H9 (cell line): ENCODE measurements around the gene MAST4. TPM values are rescaled to one million over a fixed set of nuclear protein-coding genes. Genes with fewer than 3 reads are reported as not detected.

Experiments
- DNase-seq: peaks from one replicate; pipeline ENCODE4 v3.0.0-alpha.2; 2017
- H2AFZ ChIP-seq: one replicate; pipeline ENCODE4 v1.6.1; 2013; ENCODE audit warnings: mild to moderate bottlenecking, low read length, control low read depth, moderate library complexity
- H2AK5ac ChIP-seq: 2 replicates; pipeline ENCODE4 v1.6.1; 2013; ENCODE audit warnings: low read length, control low read depth, mixed read lengths; ENCODE audit not compliant: insufficient read length
- H2BK120ac ChIP-seq: one replicate; pipeline ENCODE4 v1.6.1; 2013; ENCODE audit warnings: low read depth, mild to moderate bottlenecking, low read length, control low read depth, inconsistent platforms; ENCODE audit not compliant: poor library complexity, severe bottlenecking
- H2BK12ac ChIP-seq: 2 replicates; pipeline ENCODE4 v1.6.1; 2013; ENCODE audit warnings: low read length, control low read depth, mixed read lengths, low read depth; ENCODE audit not compliant: insufficient read length
- H2BK15ac ChIP-seq: 2 replicates; pipeline ENCODE4 v1.6.1; 2013; ENCODE audit warnings: low read depth, low read length, control low read depth
- H2BK20ac ChIP-seq: one replicate; pipeline ENCODE4 v1.6.1; 2013; ENCODE audit warnings: low read depth, mild to moderate bottlenecking, low read length, control low read depth, inconsistent platforms; ENCODE audit not compliant: poor library complexity, severe bottlenecking
- H2BK5ac ChIP-seq: 2 replicates; pipeline ENCODE4 v1.6.1; 2013; ENCODE audit warnings: low read length, control low read depth, mixed read lengths; ENCODE audit not compliant: insufficient read length
- H3K14ac ChIP-seq: 2 replicates; pipeline ENCODE4 v1.6.1; 2013; ENCODE audit warnings: low read length, control low read depth; ENCODE audit not compliant: insufficient read depth
- H3K18ac ChIP-seq: 2 replicates; pipeline ENCODE4 v1.6.1; 2013; ENCODE audit warnings: low read depth, mild to moderate bottlenecking, mixed read lengths, low read length, control low read depth; ENCODE audit not compliant: insufficient read length
- H3K23ac ChIP-seq: 2 replicates; pipeline ENCODE4 v1.6.1; 2013; ENCODE audit warnings: low read length, control low read depth, mixed read lengths, low read depth; ENCODE audit not compliant: insufficient read length
- H3K23me2 ChIP-seq: 2 replicates; pipeline ENCODE4 v1.6.1; 2013; ENCODE audit warnings: low read depth, mild to moderate bottlenecking, mixed read lengths, low read length, control low read depth; ENCODE audit not compliant: insufficient read length, poor library complexity, severe bottlenecking
- H3K27ac ChIP-seq: 2 replicates; pipeline ENCODE4 v1.5.1; 2013; ENCODE audit warnings: low read length, control low read depth, mixed read lengths, low read depth; ENCODE audit not compliant: insufficient read length
- H3K27me3 ChIP-seq: 2 replicates; pipeline ENCODE4 v1.6.1; 2013; ENCODE audit warnings: low read length, control low read depth, inconsistent platforms; ENCODE audit not compliant: insufficient read depth
- H3K4ac ChIP-seq: 2 replicates; pipeline ENCODE4 v1.6.1; 2013; ENCODE audit warnings: low read depth, mild to moderate bottlenecking, control low read depth, inconsistent platforms, low read length, moderate library complexity
- H3K4me1 ChIP-seq: 2 replicates; pipeline ENCODE4 v1.6.1; 2013; ENCODE audit warnings: low read length, control low read depth, inconsistent platforms; ENCODE audit not compliant: insufficient read depth
- H3K4me2 ChIP-seq: 2 replicates; pipeline ENCODE4 v1.6.1; 2013; ENCODE audit warnings: low read length, control low read depth, mixed read lengths; ENCODE audit not compliant: insufficient read length, insufficient read depth
- H3K56ac ChIP-seq: 2 replicates; pipeline ENCODE4 v1.6.1; 2013; ENCODE audit warnings: low read depth, mild to moderate bottlenecking, mixed read lengths, low read length, control low read depth; ENCODE audit not compliant: insufficient read length
- H3K79me1 ChIP-seq: 2 replicates; pipeline ENCODE4 v1.6.1; 2013; ENCODE audit warnings: low read depth, mild to moderate bottlenecking, moderate library complexity, low read length, control low read depth, inconsistent platforms; ENCODE audit not compliant: insufficient read depth, poor library complexity, severe bottlenecking
- H3K79me2 ChIP-seq: 2 replicates; pipeline ENCODE4 v1.6.1; 2013; ENCODE audit warnings: low read length, control low read depth, inconsistent platforms; ENCODE audit not compliant: insufficient read depth
- H3K9ac ChIP-seq: 2 replicates; pipeline ENCODE4 v1.6.1; 2013; ENCODE audit warnings: low read length, control low read depth, mixed read lengths; ENCODE audit not compliant: insufficient read length; ENCODE audit errors: extremely low read depth
- H3K9me3 ChIP-seq: one replicate; pipeline ENCODE4 v1.6.1; 2013; ENCODE audit warnings: low read depth, low read length, inconsistent platforms; ENCODE audit not compliant: control insufficient read depth
- H3T11ph ChIP-seq: one replicate; pipeline ENCODE4 v1.6.1; 2013; ENCODE audit warnings: mild to moderate bottlenecking, low read length, control low read depth, inconsistent platforms
- H4K20me1 ChIP-seq: one replicate; pipeline ENCODE4 v1.6.1; 2013; ENCODE audit not compliant: control insufficient read depth, insufficient read length, insufficient read depth
- H4K5ac ChIP-seq: 2 replicates; pipeline ENCODE4 v1.6.1; 2013; ENCODE audit warnings: low read depth, mild to moderate bottlenecking, mixed read lengths, low read length, control low read depth; ENCODE audit not compliant: insufficient read length
- H4K8ac ChIP-seq: replicated peaks from 2 replicates; pipeline ENCODE4 v1.6.1; 2013; ENCODE audit warnings: low read length, control low read depth, mixed read lengths, low read depth; ENCODE audit not compliant: insufficient read length
- H4K91ac ChIP-seq: 2 replicates; pipeline ENCODE4 v1.6.1; 2013; ENCODE audit warnings: low read depth, mild to moderate bottlenecking, moderate library complexity, mixed read lengths, low read length, control low read depth; ENCODE audit not compliant: insufficient read length
- H3K27ac Mint-ChIP-seq, 3 experiments: 2 replicates in 2 of 3; 3 replicates in 1 of 3; pipeline ENCODE4 v1.8.0; 2020 to 2021; ENCODE audit warnings: mixed read lengths in 3 of 3, mild to moderate bottlenecking in 1 of 3, moderate library complexity in 1 of 3
- H3K27me3 Mint-ChIP-seq: 2 replicates; pipeline ENCODE4 v1.8.0; 2021; ENCODE audit warnings: low read depth, mild to moderate bottlenecking, moderate library complexity, mixed read lengths
- H3K36me3 Mint-ChIP-seq, 3 experiments: 2 replicates in 2 of 3; 3 replicates in 1 of 3; pipeline ENCODE4 v1.8.0; 2020 to 2021; ENCODE audit warnings: low read depth in 3 of 3, mixed read lengths in 3 of 3; ENCODE audit not compliant: insufficient read depth in 1 of 3
- H3K4me1 Mint-ChIP-seq, 2 experiments: 2 replicates each; pipeline ENCODE4 v1.8.0; 2020; ENCODE audit warnings: mixed read lengths in 2 of 2
- H3K4me3 Mint-ChIP-seq, 2 experiments: 2 replicates in 1 of 2; 3 replicates in 1 of 2; pipeline ENCODE4 v1.8.0; 2020 to 2021; ENCODE audit warnings: mild to moderate bottlenecking in 2 of 2, mixed read lengths in 2 of 2, moderate library complexity in 1 of 2
- H3K9me3 Mint-ChIP-seq, 2 experiments: 2 replicates in 1 of 2; 3 replicates in 1 of 2; pipeline ENCODE4 v1.8.0; 2020; ENCODE audit warnings: mild to moderate bottlenecking in 2 of 2, mixed read lengths in 2 of 2, moderate library complexity in 1 of 2
- WGBS: extraction: QIAGEN DNeasy Blood & Tissue Kit; methylation state at CpG from one replicate; pipeline ENCODE4 v1.1.7; 2013; ENCODE audit warnings: missing lambda C conversion rate, low lambda C conversion rate, mixed read lengths; ENCODE audit not compliant: insufficient read length; ENCODE audit errors: extremely low coverage; 5-methylcytosine and 5-hydroxymethylcytosine counted together
- total RNA-seq: library from RNA; stranded (reverse); gene quantifications from 2 replicates; pipeline ENCODE4 v1.2.1, GENCODE V29; 2021
- TF ChIP-seq, protein P1 (sequence below): fragments of 200-600 bp; sonication (generic); conservative IDR thresholded peaks from 3 replicates; pipeline ENCODE4 v1.8.0; 2021; ENCODE audit warnings: antibody characterized with exemption, mild to moderate bottlenecking

The MAST4 gene
- total RNA-seq, 1 experiment from 2014 or later = 3.7 TPM

DNA sequence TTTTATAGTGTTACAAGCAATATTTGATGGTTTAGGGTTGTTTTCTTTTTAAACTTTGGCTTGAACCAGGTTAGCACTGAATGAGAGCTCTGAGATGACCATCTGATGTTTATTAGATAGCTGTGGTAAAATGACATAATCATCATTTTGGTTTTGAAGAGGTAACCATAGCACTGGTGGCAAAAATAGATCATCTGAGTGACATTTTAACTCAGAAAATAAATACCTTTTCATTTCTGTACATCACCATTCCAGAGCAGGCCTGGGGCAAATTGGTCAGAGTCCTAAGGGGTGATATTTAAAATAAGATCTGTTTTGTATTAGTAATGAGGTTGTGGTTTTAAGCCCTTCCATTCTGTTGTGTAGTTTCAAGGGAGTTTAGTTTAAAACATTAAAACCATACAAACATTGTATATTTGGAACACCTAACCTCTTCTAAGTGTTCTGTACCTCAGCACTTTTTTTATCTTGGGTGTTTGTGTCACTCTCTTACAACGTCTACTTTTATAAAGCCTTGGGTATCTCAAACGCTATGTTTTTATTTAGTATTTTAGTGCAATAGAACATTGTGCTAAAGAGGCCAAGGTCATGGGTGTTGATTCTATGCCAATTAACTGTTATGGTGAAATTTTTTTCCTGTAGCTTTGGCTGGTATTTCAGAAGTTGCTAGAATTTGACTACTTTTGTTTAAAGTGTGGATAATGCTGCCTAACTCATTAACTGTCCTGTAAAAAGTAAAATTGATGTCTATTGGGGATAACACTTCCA, 434.3 kb downstream of the MAST4 start:
- Histone ChIP-seq H2AFZ (no peak overlapping the region), H2BK20ac (no peak overlapping the region), H3K27me3 (no peaks in the 10 kb centered on the region; the same call in 1 of the 2 replicates), H3K14ac (no peak overlapping the region), H2BK15ac (no peak overlapping the region), H3K9me3 (no peaks in the 10 kb centered on the region), H3K4ac (no peak overlapping the region), H3K79me2 (peaks cover 2% of the 10 kb centered on the region; the same call in 1 of the 2 replicates), H3K23ac (no peak overlapping the region), H3K27ac (no peak overlapping the region), H3K4me1 (peaks cover 1% of the 10 kb centered on the region; the same call in 1 of the 2 replicates), H3K9ac (no peak overlapping the region), H2BK5ac (no peak overlapping the region), H2BK120ac (no peak overlapping the region), H4K5ac (no peak overlapping the region), H3K79me1 (no peaks in the 10 kb centered on the region), H2AK5ac (no peak overlapping the region), H2BK12ac (no peak overlapping the region), H3T11ph (no peak overlapping the region), H4K91ac (no peak overlapping the region), H4K20me1 (no peaks in the 10 kb centered on the region), H3K56ac (no peak overlapping the region), H4K8ac (no peak overlapping the region), H3K23me2 (no peaks in the 10 kb centered on the region), H3K18ac (no peak overlapping the region), H3K4me2 (no peak overlapping the region)
- Mint-ChIP-seq H3K4me3 (no peak overlapping the region), H3K4me1 (peaks cover 7 to 11% of the 10 kb centered on the region in 2 experiments), H3K9me3 (no peaks in the 10 kb centered on the region), H3K36me3 (no peaks in the 10 kb centered on the region), H3K27ac (no peak overlapping the region), H3K27me3 (no peaks in the 10 kb centered on the region)
- DNase-seq = no peak
- WGBS = no CpG with 5 or more reads among the region's 2 CpGs
- TF ChIP-seq, protein P1, sequence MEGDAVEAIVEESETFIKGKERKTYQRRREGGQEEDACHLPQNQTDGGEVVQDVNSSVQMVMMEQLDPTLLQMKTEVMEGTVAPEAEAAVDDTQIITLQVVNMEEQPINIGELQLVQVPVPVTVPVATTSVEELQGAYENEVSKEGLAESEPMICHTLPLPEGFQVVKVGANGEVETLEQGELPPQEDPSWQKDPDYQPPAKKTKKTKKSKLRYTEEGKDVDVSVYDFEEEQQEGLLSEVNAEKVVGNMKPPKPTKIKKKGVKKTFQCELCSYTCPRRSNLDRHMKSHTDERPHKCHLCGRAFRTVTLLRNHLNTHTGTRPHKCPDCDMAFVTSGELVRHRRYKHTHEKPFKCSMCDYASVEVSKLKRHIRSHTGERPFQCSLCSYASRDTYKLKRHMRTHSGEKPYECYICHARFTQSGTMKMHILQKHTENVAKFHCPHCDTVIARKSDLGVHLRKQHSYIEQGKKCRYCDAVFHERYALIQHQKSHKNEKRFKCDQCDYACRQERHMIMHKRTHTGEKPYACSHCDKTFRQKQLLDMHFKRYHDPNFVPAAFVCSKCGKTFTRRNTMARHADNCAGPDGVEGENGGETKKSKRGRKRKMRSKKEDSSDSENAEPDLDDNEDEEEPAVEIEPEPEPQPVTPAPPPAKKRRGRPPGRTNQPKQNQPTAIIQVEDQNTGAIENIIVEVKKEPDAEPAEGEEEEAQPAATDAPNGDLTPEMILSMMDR = no peak
